ENCODE measurements around the gene TRIM58. TPM values are rescaled to one million over a fixed set of nuclear protein-coding genes. Genes with fewer than 3 reads are reported as not detected.

The TRIM58 gene
- 0.27 TPM for total RNA-seq
- long read RNA-seq, result 0 reads

- intact Hi-C loops (cut with DNase I), result no loop called here
- DNase-seq (ENCODE audit: missing footprints) (peak; percentile 75), ATAC-seq (no peak)
Observed at GRCh38 chr1:247857069-247857984, at the start of gene TRIM58. Gene TRIM58, plus strand, starts transcription at chr1:247857187. Its CDS starts 60 bp downstream, at chr1:247857247.

- DNase-seq (ENCODE audit: missing footprints) (no peak), ATAC-seq (no peak)
- intact Hi-C loops (cut with DNase I), result no loop called here
Observed at GRCh38 chr1:247812637-247813036, 44.4 kb upstream of the TRIM58 start.

- intact Hi-C loops (cut with DNase I), result no loop called here
- no peak for ATAC-seq
- no peak for DNase-seq (ENCODE audit: missing footprints)
Observed at GRCh38 chr1:247822060-247822459, 34.9 kb upstream of the TRIM58 start.

- intact Hi-C loops (cut with DNase I), result no loop called here
- no peak for DNase-seq (ENCODE audit: missing footprints)
- ATAC-seq, result no peak
Observed at GRCh38 chr1:247824023-247824422, 33.0 kb upstream of the TRIM58 start, which contains the start of gene OR14A16. Gene OR14A16, minus strand, starts transcription at chr1:247824119. Its CDS starts 8,390 bp downstream, at chr1:247815729.

- ATAC-seq (no peak), DNase-seq (ENCODE audit: missing footprints) (no peak)
- intact Hi-C loops (cut with DNase I), result no loop called here
Observed at GRCh38 chr1:247825362-247825761, 31.6 kb upstream of the TRIM58 start.

GRCh38 chr1:247829656-247830055, 27.3 kb upstream of the TRIM58 start:
- intact Hi-C loops (cut with DNase I), result no loop called here
- ATAC-seq, result no peak
- DNase-seq (ENCODE audit: missing footprints), result no peak

GRCh38 chr1:247833601-247834000, 23.4 kb upstream of the TRIM58 start:
- DNase-seq (ENCODE audit: missing footprints) (no peak), ATAC-seq (no peak)
- intact Hi-C loops (cut with DNase I), result no loop called here

- intact Hi-C loops (cut with DNase I), result no loop called here
- DNase-seq (ENCODE audit: missing footprints) (no peak), ATAC-seq (no peak)
Observed at GRCh38 chr1:247840818-247841217, 16.2 kb upstream of the TRIM58 start.

- intact Hi-C loops (cut with DNase I), result no loop called here
- DNase-seq (ENCODE audit: missing footprints) (no peak), ATAC-seq (no peak)
Observed at GRCh38 chr1:247841796-247842195, 15.2 kb upstream of the TRIM58 start, which contains the start of gene OR11L1. Gene OR11L1, minus strand, starts transcription at chr1:247841896. Its CDS starts 0 bp downstream, at chr1:247841896.

GRCh38 chr1:247843411-247843810, 13.6 kb upstream of the TRIM58 start:
- no peak for DNase-seq (ENCODE audit: missing footprints)
- no peak for ATAC-seq
- intact Hi-C loops (cut with DNase I), result no loop called here

- intact Hi-C loops (cut with DNase I), result no loop called here
- DNase-seq (ENCODE audit: missing footprints), result no peak
- no peak for ATAC-seq
Observed at GRCh38 chr1:247845011-247845692, 11.8 kb upstream of the TRIM58 start.

GRCh38 chr1:247845693-247846017, 11.3 kb upstream of the TRIM58 start:
- intact Hi-C loops (cut with DNase I), result no loop called here
- DNase-seq (ENCODE audit: missing footprints), result no peak

GRCh38 chr1:247848346-247848745, 8.6 kb upstream of the TRIM58 start:
- ATAC-seq (no peak), DNase-seq (ENCODE audit: missing footprints) (no peak)
- intact Hi-C loops (cut with DNase I), result no loop called here

More at GRCh38 chr1:247845693-247846017, 11.3 kb upstream of the TRIM58 start:
- no peak for ATAC-seq

- ATAC-seq (no peak), DNase-seq (ENCODE audit: missing footprints) (no peak)
- intact Hi-C loops (cut with DNase I), result no loop called here
Observed at GRCh38 chr1:247849616-247850015, 7.4 kb upstream of the TRIM58 start.

- ATAC-seq (no peak), DNase-seq (ENCODE audit: missing footprints) (no peak)
- intact Hi-C loops (cut with DNase I), result no loop called here
Observed at GRCh38 chr1:247854899-247855545, 2.0 kb upstream of the TRIM58 start.

- DNase-seq (ENCODE audit: missing footprints) (no peak), ATAC-seq (no peak)
- intact Hi-C loops (cut with DNase I), result no loop called here
Observed at GRCh38 chr1:247855911-247856310, 1.1 kb upstream of the TRIM58 start.

- ATAC-seq (no peak), DNase-seq (ENCODE audit: missing footprints) (no peak)
- intact Hi-C loops (cut with DNase I), result no loop called here
Observed at GRCh38 chr1:247857985-247858619, 1.1 kb downstream of the TRIM58 start.

- DNase-seq (ENCODE audit: missing footprints) (no peak), ATAC-seq (no peak)
- intact Hi-C loops (cut with DNase I), result no loop called here
Observed at GRCh38 chr1:247862756-247863155, 5.8 kb downstream of the TRIM58 start.

GRCh38 chr1:247864644-247865043, 7.7 kb downstream of the TRIM58 start:
- ATAC-seq (no peak), DNase-seq (ENCODE audit: missing footprints) (no peak)
- intact Hi-C loops (cut with DNase I), result no loop called here
